ENCODE measurements around the gene FBN3. TPM values are rescaled to one million over a fixed set of nuclear protein-coding genes. Genes with fewer than 3 reads are reported as not detected.

Gene FBN3
- total and polyA plus RNA-seq, 9 donors: 4.8 to 17.7 (median 12.7) TPM

GRCh38 chr19:8120636-8121480, 28.5 kb downstream of the FBN3 start:
- Histone ChIP-seq H3K27ac (ENCODE audit: low read length) (no peak overlapping the region), H3K9me3 (replicated peaks; ENCODE audit: control insufficient read depth, low read depth, low read length) (no peaks in the 10 kb centered on the region), H3K27me3 (ENCODE audit: control insufficient read depth, insufficient read depth, low read length) (no peaks in the 10 kb centered on the region), H3K36me3 (ENCODE audit: control insufficient read depth, insufficient read depth, low read length) (peaks cover 2% of the 10 kb centered on the region), H3K4me3 (ENCODE audit: low read length) (no peak overlapping the region), H3K4me1 (ENCODE audit: control insufficient read depth, insufficient read depth, low read length) (no peaks in the 10 kb centered on the region)
- DNase-seq: no peak
- WGBS (ENCODE audit: insufficient coverage): 84% methylated on average over 25 of the region's 26 CpGs

- Histone ChIP-seq H3K27me3 (ENCODE audit: control insufficient read depth, insufficient read depth, low read length) (no peaks in the 10 kb centered on the region), H3K27ac (ENCODE audit: low read length) (no peak overlapping the region), H3K4me1 (ENCODE audit: control insufficient read depth, insufficient read depth, low read length) (no peaks in the 10 kb centered on the region), H3K9me3 (replicated peaks; ENCODE audit: control insufficient read depth, low read depth, low read length) (no peaks in the 10 kb centered on the region), H3K4me3 (ENCODE audit: low read length) (no peak overlapping the region), H3K36me3 (ENCODE audit: control insufficient read depth, insufficient read depth, low read length) (peaks cover 2% of the 10 kb centered on the region)
- WGBS (ENCODE audit: insufficient coverage): no CpG with 5 or more reads among the region's 2 CpGs
- no peak for DNase-seq
Measured at GRCh38 chr19:8117991-8118390, 31.4 kb downstream of the FBN3 start.

- Histone ChIP-seq H3K36me3 (ENCODE audit: control insufficient read depth, insufficient read depth, low read length) (peaks cover 2% of the 10 kb centered on the region), H3K27me3 (ENCODE audit: control insufficient read depth, insufficient read depth, low read length) (no peaks in the 10 kb centered on the region)
- WGBS (ENCODE audit: insufficient coverage): 75% methylated on average over 8 of the region's 23 CpGs
Measured at GRCh38 chr19:8116437-8117293, 32.7 kb downstream of the FBN3 start.

GRCh38 chr19:8115805-8116396, 33.5 kb downstream of the FBN3 start:
- Histone ChIP-seq H3K4me1 (ENCODE audit: control insufficient read depth, insufficient read depth, low read length) (no peaks in the 10 kb centered on the region), H3K27me3 (ENCODE audit: control insufficient read depth, insufficient read depth, low read length) (no peaks in the 10 kb centered on the region), H3K9me3 (replicated peaks; ENCODE audit: control insufficient read depth, low read depth, low read length) (no peaks in the 10 kb centered on the region), H3K4me3 (ENCODE audit: low read length) (no peak overlapping the region), H3K36me3 (ENCODE audit: control insufficient read depth, insufficient read depth, low read length) (peaks cover 2% of the 10 kb centered on the region), H3K27ac (ENCODE audit: low read length) (no peak overlapping the region)
- WGBS (ENCODE audit: insufficient coverage): 90% methylated on average over 4 of the region's 6 CpGs
- DNase-seq: no peak

More at GRCh38 chr19:8116437-8117293, 32.7 kb downstream of the FBN3 start:
- H3K27ac ChIP-seq (ENCODE audit: low read length): no peak overlapping the region
- DNase-seq: no peak
- no peaks in the 10 kb centered on the region for H3K4me1 ChIP-seq (ENCODE audit: control insufficient read depth, insufficient read depth, low read length)
- H3K9me3 ChIP-seq (replicated peaks; ENCODE audit: control insufficient read depth, low read depth, low read length): no peaks in the 10 kb centered on the region
- no peak overlapping the region for H3K4me3 ChIP-seq (ENCODE audit: low read length)

- no peak overlapping the region for H3K4me3 ChIP-seq (ENCODE audit: low read length)
- DNase-seq: no peak
- H3K36me3 ChIP-seq (ENCODE audit: control insufficient read depth, insufficient read depth, low read length): peaks cover 4% of the 10 kb centered on the region
- whole genome bisulfite sequencing (ENCODE audit: insufficient coverage): 79% methylated on average over 4 of the region's 5 CpGs
- no peaks in the 10 kb centered on the region for H3K27me3 ChIP-seq (ENCODE audit: control insufficient read depth, insufficient read depth, low read length)
- H3K27ac ChIP-seq (ENCODE audit: low read length): no peak overlapping the region
- H3K4me1 ChIP-seq (ENCODE audit: control insufficient read depth, insufficient read depth, low read length): no peaks in the 10 kb centered on the region
- no peaks in the 10 kb centered on the region for H3K9me3 ChIP-seq (replicated peaks; ENCODE audit: control insufficient read depth, low read depth, low read length)
Measured at GRCh38 chr19:8113017-8113416, 36.4 kb downstream of the FBN3 start.

GRCh38 chr19:8111376-8111775, 38.0 kb downstream of the FBN3 start:
- 92% methylated on average over 11 of the region's 16 CpGs for WGBS (ENCODE audit: insufficient coverage)
- no peak for DNase-seq
- H3K4me3 ChIP-seq (ENCODE audit: low read length): no peak overlapping the region
- no peaks in the 10 kb centered on the region for H3K4me1 ChIP-seq (ENCODE audit: control insufficient read depth, insufficient read depth, low read length)
- H3K36me3 ChIP-seq (ENCODE audit: control insufficient read depth, insufficient read depth, low read length): peaks cover 4% of the 10 kb centered on the region
- no peaks in the 10 kb centered on the region for H3K27me3 ChIP-seq (ENCODE audit: control insufficient read depth, insufficient read depth, low read length)
- H3K9me3 ChIP-seq (replicated peaks; ENCODE audit: control insufficient read depth, low read depth, low read length): no peaks in the 10 kb centered on the region
- H3K27ac ChIP-seq (ENCODE audit: low read length): no peak overlapping the region

GRCh38 chr19:8110931-8111330, 38.5 kb downstream of the FBN3 start:
- no peak for DNase-seq
- no peak overlapping the region for H3K4me3 ChIP-seq (ENCODE audit: low read length)
- no peaks in the 10 kb centered on the region for H3K27me3 ChIP-seq (ENCODE audit: control insufficient read depth, insufficient read depth, low read length)
- no peaks in the 10 kb centered on the region for H3K4me1 ChIP-seq (ENCODE audit: control insufficient read depth, insufficient read depth, low read length)
- H3K27ac ChIP-seq (ENCODE audit: low read length): no peak overlapping the region
- H3K36me3 ChIP-seq (ENCODE audit: control insufficient read depth, insufficient read depth, low read length): peaks cover 4% of the 10 kb centered on the region
- no peaks in the 10 kb centered on the region for H3K9me3 ChIP-seq (replicated peaks; ENCODE audit: control insufficient read depth, low read depth, low read length)
- WGBS (ENCODE audit: insufficient coverage): 94% methylated on average over 15 of the region's 16 CpGs

- peaks cover 4% of the 10 kb centered on the region for H3K36me3 ChIP-seq (ENCODE audit: control insufficient read depth, insufficient read depth, low read length)
- no peaks in the 10 kb centered on the region for H3K27me3 ChIP-seq (ENCODE audit: control insufficient read depth, insufficient read depth, low read length)
- H3K4me1 ChIP-seq (ENCODE audit: control insufficient read depth, insufficient read depth, low read length): no peaks in the 10 kb centered on the region
- no peak overlapping the region for H3K4me3 ChIP-seq (ENCODE audit: low read length)
- no peak overlapping the region for H3K27ac ChIP-seq (ENCODE audit: low read length)
- no peaks in the 10 kb centered on the region for H3K9me3 ChIP-seq (replicated peaks; ENCODE audit: control insufficient read depth, low read depth, low read length)
- 95% methylated on average over 4 of the region's 7 CpGs for WGBS (ENCODE audit: insufficient coverage)
- no peak for DNase-seq
Measured at GRCh38 chr19:8109890-8110662, 39.3 kb downstream of the FBN3 start.

- no peak overlapping the region for H3K4me3 ChIP-seq (ENCODE audit: low read length)
- peaks cover 4% of the 10 kb centered on the region for H3K36me3 ChIP-seq (ENCODE audit: control insufficient read depth, insufficient read depth, low read length)
- H3K9me3 ChIP-seq (replicated peaks; ENCODE audit: control insufficient read depth, low read depth, low read length): no peaks in the 10 kb centered on the region
- no peaks in the 10 kb centered on the region for H3K27me3 ChIP-seq (ENCODE audit: control insufficient read depth, insufficient read depth, low read length)
- no peak for DNase-seq
- H3K27ac ChIP-seq (ENCODE audit: low read length): no peak overlapping the region
- no peaks in the 10 kb centered on the region for H3K4me1 ChIP-seq (ENCODE audit: control insufficient read depth, insufficient read depth, low read length)
- 71% methylated on average over 7 of the region's 12 CpGs for WGBS (ENCODE audit: insufficient coverage)
Measured at GRCh38 chr19:8109455-8109854, 39.9 kb downstream of the FBN3 start.
